Measurements from ENCODE around the gene EBF4.

EBF4 gene, protein sequence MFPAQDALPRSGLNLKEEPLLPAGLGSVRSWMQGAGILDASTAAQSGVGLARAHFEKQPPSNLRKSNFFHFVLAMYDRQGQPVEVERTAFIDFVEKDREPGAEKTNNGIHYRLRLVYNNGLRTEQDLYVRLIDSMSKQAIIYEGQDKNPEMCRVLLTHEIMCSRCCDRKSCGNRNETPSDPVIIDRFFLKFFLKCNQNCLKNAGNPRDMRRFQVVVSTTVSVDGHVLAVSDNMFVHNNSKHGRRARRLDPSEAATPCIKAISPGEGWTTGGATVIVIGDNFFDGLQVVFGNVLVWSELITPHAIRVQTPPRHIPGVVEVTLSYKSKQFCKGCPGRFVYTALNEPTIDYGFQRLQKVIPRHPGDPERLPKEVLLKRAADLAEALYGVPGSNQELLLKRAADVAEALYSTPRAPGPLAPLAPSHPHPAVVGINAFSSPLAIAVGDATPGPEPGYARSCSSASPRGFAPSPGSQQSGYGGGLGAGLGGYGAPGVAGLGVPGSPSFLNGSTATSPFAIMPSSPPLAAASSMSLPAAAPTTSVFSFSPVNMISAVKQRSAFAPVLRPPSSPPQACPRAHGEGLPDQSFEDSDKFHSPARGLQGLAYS

GRCh38 chr20:2692036-2692885 lies at the start of gene EBF4:
EBF4 (plus strand) TSS chr20:2692780; CDS start chr20:2693646, 866 bp downstream.
- H3K36me3 ChIP-seq, result no peaks in the 10 kb centered on the region
- TF ChIP-seq, protein P1, sequence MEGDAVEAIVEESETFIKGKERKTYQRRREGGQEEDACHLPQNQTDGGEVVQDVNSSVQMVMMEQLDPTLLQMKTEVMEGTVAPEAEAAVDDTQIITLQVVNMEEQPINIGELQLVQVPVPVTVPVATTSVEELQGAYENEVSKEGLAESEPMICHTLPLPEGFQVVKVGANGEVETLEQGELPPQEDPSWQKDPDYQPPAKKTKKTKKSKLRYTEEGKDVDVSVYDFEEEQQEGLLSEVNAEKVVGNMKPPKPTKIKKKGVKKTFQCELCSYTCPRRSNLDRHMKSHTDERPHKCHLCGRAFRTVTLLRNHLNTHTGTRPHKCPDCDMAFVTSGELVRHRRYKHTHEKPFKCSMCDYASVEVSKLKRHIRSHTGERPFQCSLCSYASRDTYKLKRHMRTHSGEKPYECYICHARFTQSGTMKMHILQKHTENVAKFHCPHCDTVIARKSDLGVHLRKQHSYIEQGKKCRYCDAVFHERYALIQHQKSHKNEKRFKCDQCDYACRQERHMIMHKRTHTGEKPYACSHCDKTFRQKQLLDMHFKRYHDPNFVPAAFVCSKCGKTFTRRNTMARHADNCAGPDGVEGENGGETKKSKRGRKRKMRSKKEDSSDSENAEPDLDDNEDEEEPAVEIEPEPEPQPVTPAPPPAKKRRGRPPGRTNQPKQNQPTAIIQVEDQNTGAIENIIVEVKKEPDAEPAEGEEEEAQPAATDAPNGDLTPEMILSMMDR (IDR thresholded peaks at IDR 0.05), result no peak
- H3K4me3 ChIP-seq, result peak within 1 kb of the TSS; percentile 60
- DNase-seq, result peak in 1 of 2 donors; percentile 75
- H3K9me3 ChIP-seq, result no peaks in the 10 kb centered on the region
- H3K4me1 ChIP-seq, result peaks cover 0 to 16% (median 14%) of the 10 kb centered on the region in 4 donors
- peak within 1 kb of the TSS; percentile 75 to 85 for H3K27ac ChIP-seq
- peaks cover 0 to 16% of the 10 kb centered on the region in 2 donors for H3K27me3 ChIP-seq
- intact Hi-C loops (cut with DNase I; ENCODE audit: low total_unique reads), result loop anchor here (2.0 to 10.0 kb wide), 3 partner anchors 39 to 183 kb away; partner anchors contain the start of genes NOP56 and PTPRA

DNA sequence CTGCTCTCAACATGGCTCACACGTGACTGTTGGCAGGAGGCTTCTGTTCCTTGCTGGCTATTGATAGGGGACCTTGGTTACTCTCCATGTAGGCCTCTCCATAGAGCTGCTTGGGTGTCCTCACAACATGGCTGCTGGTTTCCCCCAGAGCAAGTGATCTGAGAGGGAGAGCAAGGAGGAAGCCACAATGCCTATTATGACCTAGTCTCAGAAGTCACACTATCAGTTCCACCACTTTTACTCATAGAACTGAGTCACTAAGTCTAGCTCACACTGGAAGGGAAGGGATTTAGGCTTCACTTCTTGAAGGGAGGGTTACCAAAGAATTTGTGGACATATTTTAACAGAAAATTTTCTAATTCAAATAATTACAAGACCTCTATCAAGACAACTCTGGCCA lies 48.9 kb upstream of the EBF4 start:
- no peak for DNase-seq
- no peaks in the 10 kb centered on the region for H3K9me3 ChIP-seq
- intact Hi-C loops (cut with DNase I; ENCODE audit: low total_unique reads), result no loop called here

GRCh38 chr20:2651772-2652723 lies 40.5 kb upstream of the EBF4 start, which contains the start of gene NOP56:
NOP56 (plus strand) TSS chr20:2652632; CDS start chr20:2652661, 29 bp downstream.
- intact Hi-C loops (cut with DNase I; ENCODE audit: low total_unique reads), result loop anchor here (2.0 to 10.0 kb wide), 4 partner anchors 41 to 1185 kb away; partner anchors contain the start of genes EBF4, NSFL1C and SNRPB
- H3K27ac ChIP-seq, result peak within 1 kb of the TSS; percentile 82 to 89
- peak within 1 kb of the TSS; percentile 66 to 84 for H3K4me3 ChIP-seq
- peak; percentile 85 to 94 for DNase-seq
- H3K4me1 ChIP-seq, result peaks cover 0 to 21% (median 13%) of the 10 kb centered on the region in 4 donors
- H3K9me3 ChIP-seq, result no peaks in the 10 kb centered on the region
- TF ChIP-seq, protein P1 (IDR thresholded peaks at IDR 0.05), result no peak
- H3K36me3 ChIP-seq, result peaks cover 30 to 37% (median 30%) of the 10 kb centered on the region in 3 donors
- H3K27me3 ChIP-seq, result no peaks in the 10 kb centered on the region

More for the DNA sequence above, 48.9 kb upstream of the EBF4 start:
- peaks cover 0 to 5% (median 0%) of the 10 kb centered on the region in 3 donors for H3K36me3 ChIP-seq
- TF ChIP-seq, protein P1 (IDR thresholded peaks at IDR 0.05), result no peak
- no peaks in the 10 kb centered on the region for H3K27me3 ChIP-seq
- H3K4me1 ChIP-seq, result no peaks in the 10 kb centered on the region
- no peak overlapping the region for H3K4me3 ChIP-seq
- H3K27ac ChIP-seq, result no peak overlapping the region

- Histone ChIP-seq H3K27ac (peak overlapping the region; percentile 82 to 89), H3K9me3 (no peaks in the 10 kb centered on the region), H3K36me3 (peaks cover 36 to 46% (median 39%) of the 10 kb centered on the region in 3 donors), H3K4me3 (peak overlapping the region; percentile 66 to 84), H3K4me1 (peaks cover 0 to 21% (median 13%) of the 10 kb centered on the region in 4 donors), H3K27me3 (no peaks in the 10 kb centered on the region)
- TF ChIP-seq, protein P1 (IDR thresholded peaks at IDR 0.05), result no peak
- intact Hi-C loops (cut with DNase I; ENCODE audit: low total_unique reads), result loop anchor here (2.0 to 10.0 kb wide), 4 partner anchors 40 to 1186 kb away; partner anchors contain the start of genes EBF4, NSFL1C and SNRPB
- DNase-seq, result peak; percentile 40 to 74
These were observed 39.6 kb upstream of the EBF4 start for GRCh38 chr20:2652724-2653555.
